Measurements from ENCODE around the gene ADAM8.
"Not testable (repeated sequence)": the region's sequence is repeated elsewhere in the genome, so short reads cannot be mapped to it uniquely, and the experiment has no call there.

ADAM8 gene

DNA sequence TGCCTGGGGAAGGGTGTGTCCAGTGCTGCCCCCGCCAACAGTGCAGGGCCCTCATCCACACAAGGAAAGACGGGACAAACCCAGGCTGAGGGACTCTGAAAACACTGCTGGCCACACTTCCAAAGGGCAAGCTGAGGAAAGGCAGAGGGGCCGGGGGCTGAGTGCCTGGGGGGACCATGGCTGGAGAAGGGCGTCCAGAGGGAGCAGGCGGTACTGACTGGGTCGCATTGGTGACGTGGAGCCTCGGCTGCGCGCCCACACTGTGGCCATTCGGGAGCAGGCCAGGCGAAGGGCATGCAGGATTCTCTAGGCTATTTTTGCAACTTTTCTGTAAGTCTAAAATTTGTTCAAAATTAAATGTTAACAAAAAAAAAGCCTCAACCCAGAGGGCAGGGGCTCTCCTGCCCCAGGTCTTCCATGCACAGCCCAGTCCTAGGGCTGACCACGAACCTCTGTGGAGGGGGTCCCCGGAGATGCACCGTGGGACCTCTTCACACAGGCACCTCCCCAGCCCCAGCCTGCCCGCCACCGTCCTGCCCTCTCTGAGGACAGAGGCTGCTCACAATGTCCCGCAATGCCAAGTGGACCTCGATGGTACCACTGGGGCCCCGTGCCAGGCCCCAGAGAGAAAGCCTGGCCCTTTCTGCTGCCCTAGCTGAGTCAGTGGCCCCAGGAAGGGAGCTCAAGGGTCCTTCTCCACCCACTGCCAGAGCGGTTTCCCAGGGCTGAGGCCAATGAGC is 10.4 kb downstream of the ADAM8 start:
- DNase-seq, result no peak

GRCh38 chr10:133265052-133265451 is 11.6 kb downstream of the ADAM8 start:
- not testable (repeated sequence) for DNase-seq

GRCh38 chr10:133264461-133264860 is 12.2 kb downstream of the ADAM8 start:
- no peak for DNase-seq

DNA sequence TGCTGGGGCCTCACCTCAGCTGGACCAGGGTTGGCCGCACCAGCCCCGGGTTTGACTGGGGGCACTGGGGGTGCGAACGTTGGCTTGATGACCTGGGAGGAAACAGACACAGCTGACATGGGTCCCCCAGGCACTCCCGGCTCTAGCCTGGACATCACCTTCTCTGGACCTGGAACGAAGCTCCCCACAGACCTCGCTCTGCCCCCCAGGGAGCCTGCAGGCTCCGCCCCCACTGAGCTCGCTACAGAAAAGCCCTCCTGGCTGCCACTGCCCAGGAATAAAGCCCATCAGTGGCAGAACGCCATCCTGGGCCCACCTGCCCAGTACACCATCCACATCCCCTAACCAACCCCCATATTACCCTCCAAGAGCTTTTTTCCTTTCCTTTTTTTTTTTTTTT is 13.0 kb downstream of the ADAM8 start:
- no peak for DNase-seq

- no peak for DNase-seq
These were observed 14.0 kb downstream of the ADAM8 start for GRCh38 chr10:133262696-133263095.

- peak; percentile 85 to 88 for DNase-seq
These were observed 14.8 kb downstream of the ADAM8 start for GRCh38 chr10:133261726-133262325.

DNA sequence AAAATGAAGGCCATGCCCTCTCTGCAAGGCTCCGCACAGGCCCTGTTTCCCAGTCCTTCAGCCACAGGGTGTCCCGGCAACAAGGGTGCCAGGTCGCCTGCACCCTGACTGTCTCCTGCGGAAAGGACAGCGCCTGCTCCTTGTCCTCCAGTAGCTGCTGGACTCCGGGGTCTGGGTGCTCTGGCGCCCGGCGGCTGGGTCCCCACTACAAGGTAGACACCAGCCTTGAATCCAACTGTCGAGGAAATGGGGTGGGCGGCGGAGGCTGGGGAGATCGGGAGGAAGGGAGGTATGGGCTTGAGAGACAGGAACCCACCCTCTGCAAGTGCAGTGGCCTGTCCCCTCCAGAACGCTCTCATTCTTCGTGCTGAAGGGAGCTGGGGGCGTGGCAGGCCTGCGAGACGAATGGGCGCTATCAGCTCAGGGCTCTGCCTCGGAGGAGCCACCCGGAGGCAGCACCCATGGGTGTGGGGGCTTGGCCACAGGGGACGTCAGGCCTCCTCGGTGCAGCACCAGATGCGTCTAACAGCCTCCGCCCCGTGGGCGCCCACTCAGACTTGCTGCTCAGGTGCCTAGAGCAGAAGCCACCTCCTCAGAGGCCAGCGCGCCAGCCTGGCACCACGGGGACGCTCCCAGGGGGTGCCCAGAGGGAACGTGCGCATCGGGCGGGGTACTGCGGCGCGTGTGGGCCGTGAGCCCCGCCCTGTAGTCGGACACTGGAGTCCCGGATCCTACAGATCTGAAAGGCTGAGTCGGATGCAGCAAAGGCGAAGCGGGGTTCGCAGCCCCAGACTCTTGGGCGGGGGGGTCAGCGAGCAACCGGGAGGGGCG is 15.6 kb downstream of the ADAM8 start:
- DNase-seq, result peak; percentile 67 to 72

GRCh38 chr10:133259602-133259989 is 17.1 kb downstream of the ADAM8 start:
- DNase-seq, result no peak

GRCh38 chr10:133258818-133259601 is 17.7 kb downstream of the ADAM8 start:
- peak; percentile 85 to 90 for DNase-seq

- peak; percentile 38 to 57 for DNase-seq
These were observed 18.4 kb downstream of the ADAM8 start for GRCh38 chr10:133258066-133258817.

- DNase-seq, result peak; percentile 28 to 39
These were observed 19.1 kb downstream of the ADAM8 start for GRCh38 chr10:133257489-133258065.

GRCh38 chr10:133255323-133255722 is 21.3 kb downstream of the ADAM8 start:
- DNase-seq, result no peak

DNA sequence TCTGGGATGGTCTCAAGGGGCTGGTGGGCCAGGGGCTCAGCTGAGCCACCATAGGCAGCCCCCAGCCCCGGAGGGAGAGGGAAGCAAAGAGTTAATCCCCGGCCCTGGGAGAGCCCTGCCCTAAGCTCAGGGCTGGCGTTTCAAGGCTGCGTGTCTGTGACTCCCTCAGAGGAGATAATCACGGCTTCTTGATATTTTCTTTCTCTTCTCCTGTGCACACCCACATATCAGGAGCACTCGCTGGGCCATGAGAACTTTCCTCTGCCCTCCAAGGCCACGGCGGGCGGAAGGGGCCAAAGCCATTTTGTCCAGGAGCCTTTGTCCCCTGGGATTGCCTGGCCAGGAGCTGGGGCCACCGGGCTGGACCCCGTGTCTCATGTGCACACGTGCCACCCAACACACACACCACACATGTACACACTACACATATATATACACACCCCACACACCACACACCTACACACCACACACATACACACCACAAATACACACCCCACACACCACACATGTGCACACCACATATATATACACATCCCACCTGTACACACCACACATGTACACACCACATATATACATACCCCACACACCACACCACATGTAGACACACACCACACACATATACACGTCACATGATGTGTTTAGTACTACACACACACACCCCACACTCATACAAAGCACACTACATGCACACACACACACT is 22.1 kb downstream of the ADAM8 start:
- DNase-seq, result no peak

- DNase-seq, result no peak
These were observed 23.2 kb downstream of the ADAM8 start for GRCh38 chr10:133253361-133253955.

DNA sequence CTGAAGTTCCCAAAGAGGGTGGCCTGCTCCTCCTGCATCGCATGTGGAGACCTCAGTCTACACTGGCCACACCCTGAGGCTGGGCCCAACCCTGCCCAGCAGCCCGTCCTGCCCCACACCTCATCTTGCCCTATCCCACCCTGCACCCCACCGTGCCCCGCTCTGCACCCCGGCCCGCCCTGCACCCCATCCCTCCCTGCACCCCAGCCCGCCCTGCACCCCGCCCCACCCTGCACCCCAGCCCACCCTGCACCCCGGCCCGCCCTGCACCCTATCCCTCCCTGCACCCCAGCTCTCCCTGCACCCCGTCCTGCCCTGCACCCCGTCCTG is 24.5 kb downstream of the ADAM8 start:
- DNase-seq, result no peak

- DNase-seq, result no peak
These were observed 25.1 kb downstream of the ADAM8 start for GRCh38 chr10:133251388-133252222.

DNA sequence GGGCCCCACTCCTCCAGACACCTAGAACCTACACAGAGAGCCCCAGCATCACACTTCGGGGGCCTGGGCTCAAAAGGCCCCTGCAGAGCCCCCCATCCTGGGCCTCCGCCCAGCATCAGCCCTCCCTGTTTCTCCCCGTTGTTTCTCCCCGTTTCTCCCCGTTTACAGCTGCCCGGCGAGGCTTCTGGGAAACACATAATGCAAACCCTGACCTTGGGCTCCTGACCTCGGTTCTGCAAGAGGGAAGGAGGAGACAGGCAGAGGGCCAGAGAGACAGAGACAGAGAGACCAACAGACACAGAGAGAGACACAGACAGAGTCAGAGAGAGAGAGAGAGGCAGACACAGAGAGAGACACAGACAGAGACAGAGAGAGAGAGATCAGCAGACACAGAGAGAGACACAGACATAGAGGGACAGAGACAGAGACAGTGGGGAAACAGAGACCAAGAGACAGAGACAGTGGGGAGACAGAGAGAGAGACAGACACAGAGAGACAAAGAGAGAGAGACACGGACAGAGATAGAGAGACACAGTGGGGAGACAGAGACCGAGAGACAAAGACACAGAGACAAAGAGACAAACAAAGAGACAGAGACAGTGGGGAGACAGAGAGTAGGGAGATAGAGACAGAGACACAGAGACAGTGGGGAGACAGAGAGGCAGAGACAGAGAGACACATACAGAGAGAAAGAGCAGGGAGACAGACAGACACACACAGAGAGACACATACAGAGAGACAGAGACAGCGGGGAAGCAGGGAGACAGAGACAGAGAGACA is 26.5 kb downstream of the ADAM8 start:
- no peak for DNase-seq

GRCh38 chr10:133249094-133249780 is 27.4 kb downstream of the ADAM8 start:
- DNase-seq, result no peak

GRCh38 chr10:133248334-133248715 is 28.3 kb downstream of the ADAM8 start:
- DNase-seq, result no peak
